22Rv1 (cell line): ENCODE data around the gene MAP7D3.

ENCODE experiments used
- H3K27ac ChIP-seq: fragments of 450-650 bp; 2 replicates; pipeline ENCODE4 v1.5.1; 2017
- ZFX ChIP-seq: fragments of 450-650 bp; IDR thresholded peaks from 2 replicates; pipeline ENCODE4 v1.6.1; 2017; ENCODE audit warnings: antibody characterized with exemption, borderline replicate concordance
- TF ChIP-seq, protein P1 (sequence below): fragments of 450-650 bp; IDR thresholded peaks from 2 replicates; pipeline ENCODE4 v1.5.1; 2017; ENCODE audit warnings: mild to moderate bottlenecking

Gene MAP7D3

DNA sequence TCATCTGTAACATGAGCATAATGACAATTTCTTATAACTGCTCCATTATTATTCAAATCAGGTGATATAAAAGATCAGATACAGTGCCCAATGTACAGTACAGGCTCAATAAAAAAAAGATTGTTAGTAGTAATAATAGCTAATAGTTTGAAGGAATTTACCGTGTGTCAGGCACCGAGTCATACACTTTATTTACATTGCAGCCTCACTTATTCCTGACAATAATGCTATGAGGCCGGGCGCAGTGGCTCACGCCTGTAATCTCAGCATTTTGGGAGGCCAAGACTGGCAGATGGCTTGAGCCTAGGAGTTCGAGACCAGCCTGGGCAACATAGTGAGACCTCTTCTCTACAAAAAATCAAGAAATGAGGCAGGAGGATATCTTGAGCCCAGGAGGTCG, 10.1 kb upstream of the MAP7D3 start:
- H3K27ac ChIP-seq = no peak overlapping the region
- TF ChIP-seq ZFX = no peak
- TF ChIP-seq, protein P1, sequence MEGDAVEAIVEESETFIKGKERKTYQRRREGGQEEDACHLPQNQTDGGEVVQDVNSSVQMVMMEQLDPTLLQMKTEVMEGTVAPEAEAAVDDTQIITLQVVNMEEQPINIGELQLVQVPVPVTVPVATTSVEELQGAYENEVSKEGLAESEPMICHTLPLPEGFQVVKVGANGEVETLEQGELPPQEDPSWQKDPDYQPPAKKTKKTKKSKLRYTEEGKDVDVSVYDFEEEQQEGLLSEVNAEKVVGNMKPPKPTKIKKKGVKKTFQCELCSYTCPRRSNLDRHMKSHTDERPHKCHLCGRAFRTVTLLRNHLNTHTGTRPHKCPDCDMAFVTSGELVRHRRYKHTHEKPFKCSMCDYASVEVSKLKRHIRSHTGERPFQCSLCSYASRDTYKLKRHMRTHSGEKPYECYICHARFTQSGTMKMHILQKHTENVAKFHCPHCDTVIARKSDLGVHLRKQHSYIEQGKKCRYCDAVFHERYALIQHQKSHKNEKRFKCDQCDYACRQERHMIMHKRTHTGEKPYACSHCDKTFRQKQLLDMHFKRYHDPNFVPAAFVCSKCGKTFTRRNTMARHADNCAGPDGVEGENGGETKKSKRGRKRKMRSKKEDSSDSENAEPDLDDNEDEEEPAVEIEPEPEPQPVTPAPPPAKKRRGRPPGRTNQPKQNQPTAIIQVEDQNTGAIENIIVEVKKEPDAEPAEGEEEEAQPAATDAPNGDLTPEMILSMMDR = no peak

DNA sequence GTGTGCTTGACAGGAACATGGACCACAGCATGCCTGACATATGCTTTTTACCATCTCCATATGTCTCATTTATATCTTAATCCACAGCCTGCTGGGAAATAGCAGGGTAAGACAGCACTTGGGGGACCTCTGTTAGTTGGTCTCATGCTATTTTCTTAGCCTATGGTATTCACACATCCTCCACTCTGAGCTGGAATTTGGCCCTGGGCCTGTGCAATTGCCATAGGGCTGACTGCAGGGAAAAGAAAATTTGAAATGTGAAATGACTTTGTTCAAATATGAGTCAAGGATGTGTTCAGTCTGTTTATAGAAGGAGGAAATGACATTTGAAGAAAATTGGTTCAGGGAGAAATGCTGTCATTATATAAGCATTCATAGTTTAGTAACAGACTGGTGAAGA, 9.6 kb upstream of the MAP7D3 start:
- no peak overlapping the region for H3K27ac ChIP-seq
- no peak for TF ChIP-seq ZFX
- TF ChIP-seq, protein P1 = no peak

DNA sequence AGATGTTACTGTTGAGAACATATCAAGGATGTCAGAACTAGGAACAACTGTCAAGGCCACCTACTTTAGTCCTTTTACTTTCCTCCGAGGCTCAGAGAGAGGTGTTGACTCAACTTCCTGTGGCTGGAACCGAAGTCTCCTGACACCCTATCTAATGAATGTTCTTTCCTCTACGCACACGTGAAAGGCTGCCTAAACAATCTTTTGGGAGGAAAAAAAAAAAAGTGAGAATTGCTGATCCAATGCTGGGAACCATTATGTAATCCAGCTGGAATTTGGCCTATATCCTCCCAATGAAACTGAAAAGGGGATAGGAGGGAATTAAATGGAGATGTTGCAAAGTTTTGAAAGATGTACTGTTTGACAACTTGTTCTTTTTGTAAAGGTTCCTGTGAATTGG, 8.3 kb upstream of the MAP7D3 start:
- no peak for TF ChIP-seq ZFX
- TF ChIP-seq, protein P1 = no peak
- no peak overlapping the region for H3K27ac ChIP-seq

DNA sequence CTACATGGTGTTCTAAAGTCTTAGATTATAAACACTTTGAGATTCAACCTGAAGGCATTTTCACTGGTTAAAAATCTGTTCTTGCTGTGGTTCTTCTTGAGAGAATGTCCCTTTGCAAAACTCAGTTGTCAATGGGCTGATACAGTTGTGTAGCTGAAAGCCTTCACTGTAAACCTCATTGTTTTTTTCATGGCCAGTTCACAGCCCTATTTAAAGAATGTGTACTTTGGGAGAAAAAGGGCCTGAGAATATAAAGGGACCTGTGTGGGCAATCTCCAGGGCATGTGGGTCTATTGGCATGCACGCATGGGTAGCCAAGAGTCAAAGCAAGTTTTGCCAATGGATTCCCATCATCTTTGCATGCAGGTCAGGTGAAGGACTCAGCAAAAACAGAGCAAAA, 7.8 kb upstream of the MAP7D3 start:
- H3K27ac ChIP-seq = no peak overlapping the region
- TF ChIP-seq ZFX = no peak
- TF ChIP-seq, protein P1 = no peak

DNA sequence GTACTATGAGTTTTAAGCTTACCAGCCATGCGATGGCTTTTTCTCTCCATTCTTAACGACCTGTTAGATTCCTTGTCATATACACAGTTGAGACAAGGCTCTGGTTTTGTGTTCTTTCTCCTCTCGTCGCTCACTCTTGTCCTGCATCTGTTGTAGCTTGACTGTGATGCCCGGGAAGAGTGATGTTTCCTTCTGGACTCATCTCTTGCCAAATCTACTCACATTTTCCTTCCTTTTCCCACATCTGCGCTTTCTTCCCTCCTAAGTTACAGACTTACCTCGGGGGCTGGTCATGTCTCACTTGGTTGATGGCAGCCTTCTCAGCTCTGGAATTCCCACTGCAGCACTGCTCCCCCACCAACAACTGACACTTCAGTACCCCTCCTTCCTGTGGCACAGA, 4.8 kb upstream of the MAP7D3 start:
- no peak for TF ChIP-seq ZFX
- TF ChIP-seq, protein P1 = no peak
- H3K27ac ChIP-seq = no peak overlapping the region

DNA sequence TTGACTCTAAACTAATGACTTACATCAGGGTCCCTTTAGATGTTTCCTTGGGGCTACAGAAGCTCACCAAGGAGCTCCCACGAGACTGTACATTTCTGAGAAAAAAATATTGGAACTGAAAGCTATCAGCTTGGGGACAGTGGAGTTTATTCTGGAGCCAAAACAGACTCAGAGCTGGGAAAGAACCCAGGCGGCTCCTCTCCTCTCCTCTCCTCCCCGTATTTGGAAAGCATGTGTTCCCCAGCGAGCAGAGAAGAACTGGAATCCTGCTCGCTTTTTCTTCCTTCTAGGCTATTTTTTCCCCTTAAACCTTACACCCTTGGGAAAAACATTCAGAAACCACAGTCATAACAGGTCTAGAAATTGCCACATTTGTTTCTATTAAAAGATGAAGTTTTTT, 4.3 kb upstream of the MAP7D3 start:
- H3K27ac ChIP-seq = no peak overlapping the region
- TF ChIP-seq, protein P1 = no peak
- no peak for TF ChIP-seq ZFX

DNA sequence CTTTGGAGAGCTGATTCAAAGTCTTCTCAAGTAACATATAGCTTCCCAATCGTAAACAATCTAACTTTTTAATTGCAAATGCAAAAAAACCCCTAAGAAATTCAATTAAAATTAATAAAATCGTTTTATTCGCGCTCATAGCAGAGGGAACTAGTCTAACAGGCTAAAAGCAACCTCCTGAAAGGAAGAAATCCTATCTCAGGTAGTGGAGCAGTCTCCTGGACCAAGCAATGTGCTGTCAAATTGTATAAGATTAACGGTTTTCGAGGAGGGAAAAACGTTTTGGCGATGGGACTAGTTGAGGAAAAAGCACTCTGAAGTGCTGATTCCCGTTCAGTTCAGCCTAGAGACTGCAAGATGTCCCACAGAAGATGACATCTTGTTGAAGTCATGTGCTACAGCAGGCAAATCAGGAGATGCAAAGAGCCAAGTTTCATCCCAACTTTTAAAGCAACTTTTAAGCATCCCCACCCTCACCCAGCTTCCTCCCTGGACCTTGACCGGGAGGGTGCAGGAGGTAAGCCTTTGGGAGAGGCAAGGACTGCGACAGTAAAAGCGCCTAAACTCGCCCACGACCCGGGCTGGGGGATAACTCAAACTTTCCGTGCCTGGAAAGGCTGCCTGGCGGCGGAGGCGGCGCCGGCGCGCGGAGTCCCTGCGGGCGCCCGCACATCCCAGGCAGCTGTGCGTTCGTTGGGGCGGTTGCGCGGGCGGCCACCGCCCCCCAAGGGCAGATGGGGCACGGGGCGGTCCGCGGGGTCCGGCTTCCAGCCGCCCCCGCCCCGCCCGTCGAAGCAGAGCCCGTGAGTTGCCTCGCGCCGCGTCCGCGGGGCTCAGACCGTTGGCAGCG, 784 bp downstream of the MAP7D3 start:
- H3K27ac ChIP-seq = no peak overlapping the region
- TF ChIP-seq, protein P1 = no peak
- TF ChIP-seq ZFX = no peak
